ENCODE results near the gene CITED4. TPM values are rescaled to one million over a fixed set of nuclear protein-coding genes. Genes with fewer than 3 reads are reported as not detected.
"Not testable (repeated sequence)": the region's sequence is repeated elsewhere in the genome, so short reads cannot be mapped to it uniquely, and the experiment has no call there.

Gene CITED4
- polyA plus RNA-seq, 1 donor from 2014 or later: 2.6 TPM

DNA sequence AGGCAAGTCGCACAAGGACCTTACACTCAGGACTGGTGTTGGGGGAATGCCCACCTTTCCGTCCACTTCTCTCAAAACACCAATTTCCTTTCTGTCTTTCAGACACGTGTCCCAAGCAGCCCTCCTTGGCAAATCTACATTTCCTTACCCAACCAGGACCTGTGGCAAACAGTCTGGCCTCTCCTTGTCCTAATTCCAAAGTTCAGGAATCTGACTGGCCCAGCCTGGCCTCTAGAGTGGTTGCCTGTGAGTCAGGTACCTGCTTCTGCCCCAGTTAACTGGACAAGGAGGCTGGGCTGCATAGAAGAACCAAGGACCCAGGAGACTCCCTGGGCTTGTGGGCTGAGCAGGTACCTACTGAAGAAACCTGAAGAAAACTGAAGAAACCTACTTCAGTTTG lies 34.3 kb upstream of the CITED4 start:
- H4K20me1 ChIP-seq (ENCODE audit: insufficient read depth): no peaks in the 10 kb centered on the region
- no peak overlapping the region for H3K4me2 ChIP-seq (ENCODE audit: low read length)
- no peaks in the 10 kb centered on the region for H3F3A ChIP-seq (ENCODE audit: insufficient read depth, low read length, poor library complexity, severe bottlenecking)
- no peak overlapping the region for H3K27ac ChIP-seq (ENCODE audit: low read length)
- no peak overlapping the region for H2AFZ ChIP-seq (ENCODE audit: low read depth, low read length)
- no peaks in the 10 kb centered on the region for H3K79me2 ChIP-seq (replicated peaks; ENCODE audit: insufficient read depth, low read length)
- no peak overlapping the region for H3K9ac ChIP-seq (ENCODE audit: low read length)
- no peak overlapping the region for H3K4me3 ChIP-seq (ENCODE audit: low read length)
- TF ChIP-seq EZH2 (IDR thresholded peaks at IDR 0.05; ENCODE audit: borderline replicate concordance, insufficient read depth, low read length, poor library complexity, severe bottlenecking) (no peak), EP300 (conservative IDR thresholded peaks at IDR 0.05; ENCODE audit: poor library complexity, severe bottlenecking) (no peak), SMC3 (conservative IDR thresholded peaks at IDR 0.05; ENCODE audit: poor library complexity) (no peak), TAF1 (IDR thresholded peaks at IDR 0.05; ENCODE audit: low read depth) (no peak), POLR2AphosphoS5 (IDR thresholded peaks at IDR 0.05) (no peak), RAD21 (conservative IDR thresholded peaks at IDR 0.05) (no peak), MXI1 (conservative IDR thresholded peaks at IDR 0.05; ENCODE audit: poor library complexity, severe bottlenecking) (no peak)
- TF ChIP-seq, protein P1, sequence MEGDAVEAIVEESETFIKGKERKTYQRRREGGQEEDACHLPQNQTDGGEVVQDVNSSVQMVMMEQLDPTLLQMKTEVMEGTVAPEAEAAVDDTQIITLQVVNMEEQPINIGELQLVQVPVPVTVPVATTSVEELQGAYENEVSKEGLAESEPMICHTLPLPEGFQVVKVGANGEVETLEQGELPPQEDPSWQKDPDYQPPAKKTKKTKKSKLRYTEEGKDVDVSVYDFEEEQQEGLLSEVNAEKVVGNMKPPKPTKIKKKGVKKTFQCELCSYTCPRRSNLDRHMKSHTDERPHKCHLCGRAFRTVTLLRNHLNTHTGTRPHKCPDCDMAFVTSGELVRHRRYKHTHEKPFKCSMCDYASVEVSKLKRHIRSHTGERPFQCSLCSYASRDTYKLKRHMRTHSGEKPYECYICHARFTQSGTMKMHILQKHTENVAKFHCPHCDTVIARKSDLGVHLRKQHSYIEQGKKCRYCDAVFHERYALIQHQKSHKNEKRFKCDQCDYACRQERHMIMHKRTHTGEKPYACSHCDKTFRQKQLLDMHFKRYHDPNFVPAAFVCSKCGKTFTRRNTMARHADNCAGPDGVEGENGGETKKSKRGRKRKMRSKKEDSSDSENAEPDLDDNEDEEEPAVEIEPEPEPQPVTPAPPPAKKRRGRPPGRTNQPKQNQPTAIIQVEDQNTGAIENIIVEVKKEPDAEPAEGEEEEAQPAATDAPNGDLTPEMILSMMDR (IDR thresholded peaks at IDR 0.05; ENCODE audit: poor library complexity, severe bottlenecking): no peak
- TF ChIP-seq, protein P2, sequence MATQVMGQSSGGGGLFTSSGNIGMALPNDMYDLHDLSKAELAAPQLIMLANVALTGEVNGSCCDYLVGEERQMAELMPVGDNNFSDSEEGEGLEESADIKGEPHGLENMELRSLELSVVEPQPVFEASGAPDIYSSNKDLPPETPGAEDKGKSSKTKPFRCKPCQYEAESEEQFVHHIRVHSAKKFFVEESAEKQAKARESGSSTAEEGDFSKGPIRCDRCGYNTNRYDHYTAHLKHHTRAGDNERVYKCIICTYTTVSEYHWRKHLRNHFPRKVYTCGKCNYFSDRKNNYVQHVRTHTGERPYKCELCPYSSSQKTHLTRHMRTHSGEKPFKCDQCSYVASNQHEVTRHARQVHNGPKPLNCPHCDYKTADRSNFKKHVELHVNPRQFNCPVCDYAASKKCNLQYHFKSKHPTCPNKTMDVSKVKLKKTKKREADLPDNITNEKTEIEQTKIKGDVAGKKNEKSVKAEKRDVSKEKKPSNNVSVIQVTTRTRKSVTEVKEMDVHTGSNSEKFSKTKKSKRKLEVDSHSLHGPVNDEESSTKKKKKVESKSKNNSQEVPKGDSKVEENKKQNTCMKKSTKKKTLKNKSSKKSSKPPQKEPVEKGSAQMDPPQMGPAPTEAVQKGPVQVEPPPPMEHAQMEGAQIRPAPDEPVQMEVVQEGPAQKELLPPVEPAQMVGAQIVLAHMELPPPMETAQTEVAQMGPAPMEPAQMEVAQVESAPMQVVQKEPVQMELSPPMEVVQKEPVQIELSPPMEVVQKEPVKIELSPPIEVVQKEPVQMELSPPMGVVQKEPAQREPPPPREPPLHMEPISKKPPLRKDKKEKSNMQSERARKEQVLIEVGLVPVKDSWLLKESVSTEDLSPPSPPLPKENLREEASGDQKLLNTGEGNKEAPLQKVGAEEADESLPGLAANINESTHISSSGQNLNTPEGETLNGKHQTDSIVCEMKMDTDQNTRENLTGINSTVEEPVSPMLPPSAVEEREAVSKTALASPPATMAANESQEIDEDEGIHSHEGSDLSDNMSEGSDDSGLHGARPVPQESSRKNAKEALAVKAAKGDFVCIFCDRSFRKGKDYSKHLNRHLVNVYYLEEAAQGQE (IDR thresholded peaks at IDR 0.05; ENCODE audit: borderline replicate concordance): no peak
- no peaks in the 10 kb centered on the region for H3K9me2 ChIP-seq (ENCODE audit: insufficient read depth, low read length)
- no peaks in the 10 kb centered on the region for H3K9me3 ChIP-seq (ENCODE audit: low read length)
- no peaks in the 10 kb centered on the region for H3K36me3 ChIP-seq (ENCODE audit: insufficient read depth, low read length)
- H3K27me3 ChIP-seq (ENCODE audit: insufficient read depth, low read depth, low read length): no peaks in the 10 kb centered on the region

DNA sequence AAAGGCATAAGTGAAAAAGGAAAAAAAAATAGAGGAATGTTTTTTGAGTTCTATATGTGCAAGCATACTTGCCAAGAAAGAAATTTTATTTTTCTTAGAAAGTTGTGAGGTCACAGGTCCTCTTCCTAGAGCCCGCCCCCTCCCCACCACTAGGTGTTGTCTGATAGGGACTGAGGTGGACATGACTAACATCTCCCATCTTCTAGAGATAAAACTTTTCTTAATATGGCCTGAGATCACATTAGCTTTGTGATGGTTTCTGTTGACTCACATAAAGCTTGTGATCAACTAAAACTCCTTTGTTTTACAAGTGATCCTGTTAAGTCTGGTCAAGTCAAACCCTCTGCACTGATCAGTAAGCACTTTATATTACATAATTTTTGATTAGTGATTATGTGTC lies 33.4 kb upstream of the CITED4 start:
- no peak overlapping the region for H3K4me3 ChIP-seq (ENCODE audit: low read length)
- no peaks in the 10 kb centered on the region for H3K27me3 ChIP-seq (ENCODE audit: insufficient read depth, low read depth, low read length)

DNA sequence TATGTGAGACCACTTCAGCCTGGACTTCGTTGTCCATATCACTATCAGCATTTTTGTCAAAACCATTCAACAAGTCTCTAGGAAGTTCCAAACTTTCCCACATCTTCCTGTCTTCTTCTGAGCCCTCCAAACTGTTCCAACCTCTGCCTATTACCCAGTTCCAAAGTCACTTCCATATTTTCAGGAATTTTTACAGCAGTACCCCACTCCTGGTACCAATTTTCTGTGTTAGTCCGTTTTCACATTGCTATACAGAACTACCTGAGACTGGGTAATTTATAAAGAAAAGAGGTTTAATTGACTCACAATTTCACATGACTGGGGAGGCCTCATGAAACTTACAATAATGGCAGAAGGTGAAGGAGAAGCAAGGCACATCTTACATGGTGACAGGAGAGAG lies 32.7 kb upstream of the CITED4 start:
- H3K9me2 ChIP-seq (ENCODE audit: insufficient read depth, low read length); H4K20me1 ChIP-seq (ENCODE audit: insufficient read depth); H2AFZ ChIP-seq (ENCODE audit: low read depth, low read length); H3K27ac ChIP-seq (ENCODE audit: low read length); H3K79me2 ChIP-seq (replicated peaks; ENCODE audit: insufficient read depth, low read length); H3F3A ChIP-seq (ENCODE audit: insufficient read depth, low read length, poor library complexity, severe bottlenecking); H3K36me3 ChIP-seq (ENCODE audit: insufficient read depth, low read length); H3K9ac ChIP-seq (ENCODE audit: low read length); H3K4me3 ChIP-seq (ENCODE audit: low read length); H3K27me3 ChIP-seq (ENCODE audit: insufficient read depth, low read depth, low read length); H3K9me3 ChIP-seq (ENCODE audit: low read length); H3K4me2 ChIP-seq (ENCODE audit: low read length): not testable (repeated sequence)

More for the DNA sequence above, 33.4 kb upstream of the CITED4 start:
- no peak overlapping the region for H2AFZ ChIP-seq (ENCODE audit: low read depth, low read length)
- no peaks in the 10 kb centered on the region for H3K79me2 ChIP-seq (replicated peaks; ENCODE audit: insufficient read depth, low read length)
- H3K4me2 ChIP-seq (ENCODE audit: low read length): no peak overlapping the region
- no peaks in the 10 kb centered on the region for H4K20me1 ChIP-seq (ENCODE audit: insufficient read depth)
- H3K9ac ChIP-seq (ENCODE audit: low read length): no peak overlapping the region
- H3K9me3 ChIP-seq (ENCODE audit: low read length): no peaks in the 10 kb centered on the region
- H3K27ac ChIP-seq (ENCODE audit: low read length): no peak overlapping the region
- TF ChIP-seq EZH2 (IDR thresholded peaks at IDR 0.05; ENCODE audit: borderline replicate concordance, insufficient read depth, low read length, poor library complexity, severe bottlenecking) (no peak), EP300 (conservative IDR thresholded peaks at IDR 0.05; ENCODE audit: poor library complexity, severe bottlenecking) (no peak), SMC3 (conservative IDR thresholded peaks at IDR 0.05; ENCODE audit: poor library complexity) (no peak)
- H3K9me2 ChIP-seq (ENCODE audit: insufficient read depth, low read length): no peaks in the 10 kb centered on the region
- H3F3A ChIP-seq (ENCODE audit: insufficient read depth, low read length, poor library complexity, severe bottlenecking): no peaks in the 10 kb centered on the region
- H3K36me3 ChIP-seq (ENCODE audit: insufficient read depth, low read length): no peaks in the 10 kb centered on the region
